Fibroblast of peridontal ligament (primary cell): ENCODE results near the gene PCDHA10.
"Not testable (repeated sequence)": the region's sequence is repeated elsewhere in the genome, so short reads cannot be mapped to it uniquely, and the experiment has no call there.

Experiments
- DNase-seq: peaks from one replicate; pipeline ENCODE4 v3.0.0-alpha.2; 2010; ENCODE audit errors: extremely low read depth

The PCDHA10 gene

GRCh38 chr5:140855772-140856674 lies at the start of gene PCDHA10:
TSS of gene PCDHA10 (plus strand) at chr5:140855897. CDS start at chr5:140856049, 152 bp downstream.
- DNase-seq = no peak

- peak; percentile 18 for DNase-seq
Measured at GRCh38 chr5:140806834-140807775, 48.6 kb upstream of the PCDHA10 start, which contains the start of gene PCDHA4. TSS of gene PCDHA4 (plus strand) at chr5:140807068.

DNA sequence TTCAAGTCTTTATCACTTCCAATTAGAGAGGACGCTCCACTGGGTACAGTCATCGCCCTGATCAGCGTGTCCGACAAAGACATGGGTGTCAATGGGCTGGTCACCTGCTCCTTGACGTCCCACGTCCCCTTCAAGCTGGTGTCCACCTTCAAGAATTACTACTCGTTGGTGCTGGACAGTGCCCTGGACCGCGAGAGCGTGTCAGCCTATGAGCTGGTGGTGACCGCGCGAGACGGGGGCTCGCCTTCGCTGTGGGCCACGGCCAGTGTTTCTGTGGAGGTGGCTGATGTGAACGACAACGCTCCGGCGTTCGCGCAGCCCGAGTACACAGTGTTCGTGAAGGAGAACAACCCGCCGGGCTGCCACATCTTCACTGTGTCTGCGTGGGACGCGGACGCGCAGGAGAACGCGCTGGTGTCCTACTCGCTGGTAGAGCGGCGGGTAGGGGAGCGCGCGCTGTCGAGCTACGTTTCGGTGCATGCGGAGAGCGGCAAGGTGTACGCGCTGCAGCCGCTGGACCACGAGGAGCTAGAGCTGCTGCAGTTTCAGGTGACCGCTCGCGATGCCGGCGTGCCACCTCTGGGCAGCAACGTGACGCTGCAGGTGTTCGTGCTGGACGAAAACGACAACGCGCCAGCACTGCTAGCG lies 47.3 kb upstream of the PCDHA10 start:
- DNase-seq = not testable (repeated sequence)

DNA sequence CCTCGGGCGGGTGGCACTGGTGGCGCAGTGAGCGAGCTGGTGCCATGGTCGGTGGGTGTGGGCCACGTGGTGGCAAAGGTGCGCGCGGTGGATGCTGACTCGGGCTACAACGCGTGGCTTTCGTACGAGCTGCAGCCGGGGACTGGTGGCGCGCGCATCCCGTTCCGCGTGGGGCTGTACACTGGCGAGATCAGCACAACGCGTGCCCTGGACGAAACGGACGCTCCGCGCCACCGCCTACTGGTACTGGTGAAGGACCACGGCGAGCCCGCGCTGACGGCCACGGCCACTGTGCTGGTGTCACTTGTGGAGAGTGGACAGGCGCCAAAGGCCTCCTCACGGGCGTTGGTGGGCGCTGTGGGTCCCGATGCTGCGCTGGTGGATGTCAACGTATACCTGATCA lies 46.8 kb upstream of the PCDHA10 start:
- no peak for DNase-seq

- DNase-seq = no peak
Measured at GRCh38 chr5:140821375-140822280, 34.1 kb upstream of the PCDHA10 start, which contains the start of gene PCDHA5. TSS of gene PCDHA5 (plus strand) at chr5:140821613.

DNA sequence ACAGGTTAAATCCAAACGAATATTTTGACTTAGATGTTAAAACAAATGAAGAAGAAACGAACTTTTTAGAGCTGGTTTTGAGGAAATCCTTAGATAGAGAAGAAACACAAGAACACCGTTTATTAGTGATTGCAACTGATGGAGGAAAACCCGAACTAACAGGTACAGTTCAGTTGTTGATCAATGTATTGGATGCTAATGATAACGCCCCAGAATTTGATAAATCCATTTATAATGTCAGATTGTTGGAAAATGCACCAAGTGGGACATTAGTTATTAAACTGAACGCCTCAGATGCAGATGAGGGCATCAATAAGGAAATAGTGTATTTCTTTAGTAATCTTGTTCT lies 33.4 kb upstream of the PCDHA10 start:
- no peak for DNase-seq

GRCh38 chr5:140822969-140823368 lies 32.7 kb upstream of the PCDHA10 start:
- not testable (repeated sequence) for DNase-seq

GRCh38 chr5:140823475-140823874 lies 32.2 kb upstream of the PCDHA10 start:
- DNase-seq = no peak

DNA sequence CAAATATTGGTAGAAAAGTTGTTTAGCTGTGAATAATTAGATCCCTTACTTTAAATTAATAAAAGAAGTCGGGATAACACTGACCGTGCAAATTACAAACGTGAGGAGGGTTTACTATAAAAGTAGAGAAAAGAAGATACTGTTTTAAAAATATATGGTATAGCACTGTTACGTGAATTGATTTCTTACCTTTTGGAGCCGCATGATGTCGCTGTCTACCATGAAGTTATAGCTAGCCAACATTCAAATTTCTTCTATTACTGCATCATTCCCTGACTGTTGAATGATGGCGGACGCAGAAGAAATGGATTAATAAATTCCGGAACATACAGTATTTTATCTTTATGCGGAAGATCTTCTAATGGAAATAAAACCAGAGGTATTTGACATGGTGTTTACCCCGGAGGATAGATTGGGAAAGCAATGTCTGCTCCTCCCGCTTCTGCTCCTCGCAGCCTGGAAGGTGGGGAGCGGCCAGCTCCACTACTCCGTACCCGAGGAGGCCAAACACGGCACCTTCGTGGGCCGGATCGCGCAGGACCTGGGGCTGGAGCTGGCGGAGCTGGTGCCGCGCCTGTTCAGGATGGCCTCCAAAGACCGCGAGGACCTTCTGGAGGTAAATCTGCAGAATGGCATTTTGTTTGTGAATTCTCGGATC lies 27.9 kb upstream of the PCDHA10 start, which contains the start of gene PCDHA6:
TSS of gene PCDHA6 (plus strand) at position 257 of the 658 bp plus-strand sequence. CDS start at position 389, 132 bp downstream.
- peak; percentile 7 for DNase-seq

DNA sequence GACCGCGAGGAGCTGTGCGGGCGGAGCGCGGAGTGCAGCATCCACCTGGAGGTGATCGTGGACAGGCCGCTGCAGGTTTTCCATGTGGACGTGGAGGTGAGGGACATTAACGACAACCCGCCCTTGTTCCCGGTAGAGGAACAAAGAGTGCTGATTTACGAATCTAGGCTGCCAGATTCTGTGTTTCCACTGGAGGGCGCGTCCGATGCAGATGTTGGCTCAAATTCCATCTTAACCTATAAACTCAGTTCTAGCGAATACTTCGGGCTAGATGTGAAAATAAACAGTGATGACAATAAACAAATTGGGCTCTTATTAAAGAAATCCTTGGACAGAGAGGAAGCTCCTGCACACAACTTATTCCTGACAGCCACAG lies 27.3 kb upstream of the PCDHA10 start:
- no peak for DNase-seq

DNA sequence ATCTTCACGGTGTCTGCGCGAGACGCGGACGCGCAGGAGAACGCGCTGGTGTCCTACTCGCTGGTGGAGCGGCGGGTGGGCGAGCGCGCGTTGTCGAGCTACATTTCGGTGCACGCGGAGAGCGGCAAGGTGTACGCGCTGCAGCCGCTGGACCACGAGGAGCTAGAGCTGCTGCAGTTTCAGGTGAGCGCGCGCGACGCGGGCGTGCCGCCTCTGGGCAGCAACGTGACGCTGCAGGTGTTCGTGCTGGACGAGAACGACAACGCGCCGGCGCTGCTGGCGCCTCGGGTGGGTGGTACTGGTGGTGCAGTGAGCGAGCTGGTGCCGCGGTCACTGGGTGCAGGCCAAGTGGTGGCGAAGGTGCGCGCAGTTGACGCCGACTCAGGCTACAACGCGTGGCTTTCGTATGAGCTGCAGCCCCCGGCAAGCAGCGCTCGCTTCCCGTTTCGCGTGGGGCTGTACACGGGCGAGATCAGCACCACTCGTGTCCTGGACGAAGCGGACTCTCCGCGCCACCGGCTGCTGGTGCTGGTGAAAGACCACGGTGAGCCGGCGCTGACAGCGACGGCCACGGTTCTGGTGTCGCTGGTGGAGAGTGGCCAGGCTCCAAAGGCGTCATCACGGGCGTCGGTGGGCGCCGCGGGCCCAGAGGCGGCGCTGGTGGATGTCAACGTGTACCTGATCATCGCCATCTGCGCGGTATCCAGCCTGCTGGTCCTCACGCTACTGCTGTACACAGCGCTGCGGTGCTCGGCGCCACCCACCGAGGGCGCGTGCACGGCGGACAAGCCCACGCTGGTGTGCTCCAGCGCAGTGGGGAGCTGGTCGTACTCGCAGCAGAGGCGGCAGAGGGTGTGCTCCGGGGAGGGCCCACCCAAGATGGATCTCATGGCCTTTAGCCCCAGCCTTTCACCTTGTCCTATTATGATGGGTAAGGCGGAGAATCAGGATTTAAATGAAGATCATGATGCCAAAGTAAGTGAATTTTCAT lies 25.9 kb upstream of the PCDHA10 start:
- not testable (repeated sequence) for DNase-seq

GRCh38 chr5:140833993-140834392 lies 21.7 kb upstream of the PCDHA10 start, which contains the start of gene PCDHA7:
TSS of gene PCDHA7 (plus strand) at chr5:140834269. CDS start at chr5:140834384, 115 bp downstream.
- DNase-seq = peak; percentile 4

DNA sequence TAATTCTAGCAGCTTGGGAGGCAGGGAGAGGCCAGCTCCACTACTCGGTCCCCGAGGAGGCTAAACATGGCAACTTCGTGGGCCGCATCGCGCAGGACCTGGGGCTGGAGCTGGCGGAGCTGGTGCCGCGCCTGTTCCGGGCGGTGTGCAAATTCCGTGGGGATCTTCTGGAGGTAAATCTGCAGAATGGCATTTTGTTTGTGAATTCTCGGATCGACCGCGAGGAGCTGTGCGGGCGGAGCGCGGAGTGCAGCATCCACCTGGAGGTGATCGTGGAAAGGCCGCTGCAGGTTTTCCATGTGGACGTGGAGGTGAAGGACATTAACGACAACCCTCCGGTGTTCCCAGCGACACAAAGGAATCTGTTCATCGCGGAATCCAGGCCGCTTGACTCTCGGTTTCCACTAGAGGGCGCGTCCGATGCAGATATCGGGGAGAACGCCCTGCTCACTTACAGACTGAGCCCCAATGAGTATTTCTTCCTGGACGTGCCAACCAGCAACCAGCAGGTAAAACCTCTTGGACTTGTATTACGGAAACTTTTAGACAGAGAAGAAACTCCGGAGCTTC lies 21.2 kb upstream of the PCDHA10 start:
- not testable (repeated sequence) for DNase-seq

- no peak for DNase-seq
Measured at GRCh38 chr5:140835622-140836510, 19.8 kb upstream of the PCDHA10 start.

GRCh38 chr5:140840978-140841962 lies 14.4 kb upstream of the PCDHA10 start, which contains the start of gene PCDHA8:
TSS of gene PCDHA8 (plus strand) at chr5:140841187. CDS start at chr5:140841322, 135 bp downstream.
- DNase-seq = no peak
